Measurements from ENCODE around the gene UBE2Q2. TPM values are rescaled to one million over a fixed set of nuclear protein-coding genes. Genes with fewer than 3 reads are reported as not detected.
"Not testable (repeated sequence)": the region's sequence is repeated elsewhere in the genome, so short reads cannot be mapped to it uniquely, and the experiment has no call there.

UBE2Q2 gene
- polyA plus RNA-seq, 1 of the 3 experiments (the other 2 are of a cell fraction), result 14.5 TPM

DNA sequence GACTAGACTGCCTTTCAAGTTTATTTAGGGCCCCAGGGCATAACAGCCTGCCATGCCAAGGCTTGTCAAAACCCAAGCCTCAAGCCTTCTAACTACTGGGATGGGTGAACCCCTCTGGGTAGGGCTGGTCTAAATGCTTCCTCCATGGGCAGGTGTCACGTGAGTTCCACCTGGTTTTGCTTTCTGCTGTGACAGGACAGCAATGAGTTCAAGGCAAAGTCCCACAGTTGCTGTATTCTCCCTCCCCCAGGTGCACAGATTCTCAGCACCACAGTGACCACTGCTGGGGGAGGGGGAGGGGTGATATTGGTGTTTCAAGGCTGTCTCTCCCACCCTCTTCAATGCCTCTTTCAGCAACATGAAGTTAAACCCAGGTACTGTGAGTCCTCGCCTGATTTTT lies 46.9 kb upstream of the UBE2Q2 start:
- no peak overlapping the region for H3K27ac ChIP-seq (ENCODE audit: low read depth in 2 of 2, low read length in 1 of 2)
- no peak overlapping the region for H3K4me2 ChIP-seq
- no peak overlapping the region for H2AFZ ChIP-seq (ENCODE audit: low read depth)
- no peaks in the 10 kb centered on the region for H3K36me3 ChIP-seq (replicated peaks in 1 of 2; ENCODE audit: control insufficient read depth in 1 of 2, insufficient read depth in 2 of 2, low read length in 1 of 2)
- WGBS (ENCODE audit: low lambda C conversion rate), result 62% methylated on average over 1 of the region's 2 CpGs
- no peak overlapping the region for H3K9ac ChIP-seq
- no peaks in the 10 kb centered on the region for H4K20me1 ChIP-seq (ENCODE audit: insufficient read depth)
- no peaks in the 10 kb centered on the region for H3K79me2 ChIP-seq (ENCODE audit: insufficient read depth)
- no peak for TF ChIP-seq TAF1 (IDR thresholded peaks at IDR 0.05; ENCODE audit: borderline replicate concordance, low read depth, low read length)
- TF ChIP-seq RXRA (IDR thresholded peaks at IDR 0.05; ENCODE audit: borderline replicate concordance, low read depth), result no peak
- TF ChIP-seq EZH2phosphoT487 (IDR thresholded peaks at IDR 0.05; ENCODE audit: borderline replicate concordance, low read depth), result no peak
- TF ChIP-seq MXI1 (IDR thresholded peaks at IDR 0.05; ENCODE audit: low read depth, low read length), result no peak
- TF ChIP-seq SMC3 (IDR thresholded peaks at IDR 0.05; ENCODE audit: low read depth, low read length), result no peak
- no peak for TF ChIP-seq FOXM1 (IDR thresholded peaks at IDR 0.05; ENCODE audit: low read depth)
- TF ChIP-seq POLR2AphosphoS5 (IDR thresholded peaks at IDR 0.05; ENCODE audit: low read depth, low read length), result no peak
- no peak for TF ChIP-seq FOSL2 (IDR thresholded peaks at IDR 0.05; ENCODE audit: borderline replicate concordance, low read depth)
- no peak for TF ChIP-seq TCF12 (IDR thresholded peaks at IDR 0.05)
- no peak for TF ChIP-seq FOXJ3 (CRISPR knock-in tag; IDR thresholded peaks at IDR 0.05)
- TF ChIP-seq USF2 (IDR thresholded peaks at IDR 0.05; ENCODE audit: borderline replicate concordance, low read depth, low read length), result no peak
- no peak for TF ChIP-seq MEF2A (IDR thresholded peaks at IDR 0.05; ENCODE audit: borderline replicate concordance, low read depth)
- no peak for TF ChIP-seq GABPA (IDR thresholded peaks at IDR 0.05; ENCODE audit: low read depth)
- TF ChIP-seq SIN3A (IDR thresholded peaks at IDR 0.05; ENCODE audit: borderline replicate concordance, low read depth, low read length), result no peak
- TF ChIP-seq, protein P1, sequence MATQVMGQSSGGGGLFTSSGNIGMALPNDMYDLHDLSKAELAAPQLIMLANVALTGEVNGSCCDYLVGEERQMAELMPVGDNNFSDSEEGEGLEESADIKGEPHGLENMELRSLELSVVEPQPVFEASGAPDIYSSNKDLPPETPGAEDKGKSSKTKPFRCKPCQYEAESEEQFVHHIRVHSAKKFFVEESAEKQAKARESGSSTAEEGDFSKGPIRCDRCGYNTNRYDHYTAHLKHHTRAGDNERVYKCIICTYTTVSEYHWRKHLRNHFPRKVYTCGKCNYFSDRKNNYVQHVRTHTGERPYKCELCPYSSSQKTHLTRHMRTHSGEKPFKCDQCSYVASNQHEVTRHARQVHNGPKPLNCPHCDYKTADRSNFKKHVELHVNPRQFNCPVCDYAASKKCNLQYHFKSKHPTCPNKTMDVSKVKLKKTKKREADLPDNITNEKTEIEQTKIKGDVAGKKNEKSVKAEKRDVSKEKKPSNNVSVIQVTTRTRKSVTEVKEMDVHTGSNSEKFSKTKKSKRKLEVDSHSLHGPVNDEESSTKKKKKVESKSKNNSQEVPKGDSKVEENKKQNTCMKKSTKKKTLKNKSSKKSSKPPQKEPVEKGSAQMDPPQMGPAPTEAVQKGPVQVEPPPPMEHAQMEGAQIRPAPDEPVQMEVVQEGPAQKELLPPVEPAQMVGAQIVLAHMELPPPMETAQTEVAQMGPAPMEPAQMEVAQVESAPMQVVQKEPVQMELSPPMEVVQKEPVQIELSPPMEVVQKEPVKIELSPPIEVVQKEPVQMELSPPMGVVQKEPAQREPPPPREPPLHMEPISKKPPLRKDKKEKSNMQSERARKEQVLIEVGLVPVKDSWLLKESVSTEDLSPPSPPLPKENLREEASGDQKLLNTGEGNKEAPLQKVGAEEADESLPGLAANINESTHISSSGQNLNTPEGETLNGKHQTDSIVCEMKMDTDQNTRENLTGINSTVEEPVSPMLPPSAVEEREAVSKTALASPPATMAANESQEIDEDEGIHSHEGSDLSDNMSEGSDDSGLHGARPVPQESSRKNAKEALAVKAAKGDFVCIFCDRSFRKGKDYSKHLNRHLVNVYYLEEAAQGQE (IDR thresholded peaks at IDR 0.05; ENCODE audit: low read depth, low read length), result no peak
- POLR2A ChIA-PET, result no interaction called here
- no peak overlapping the region for H3K4me3 ChIP-seq (ENCODE audit: low read depth in 2 of 2, low read length in 1 of 2)
- H3K27me3 ChIP-seq (ENCODE audit: insufficient read depth), result peaks cover 32% of the 10 kb centered on the region; the same call in 1 of the 2 replicates
- no peak for DNase-seq
- H3K9me3 ChIP-seq, result no peaks in the 10 kb centered on the region
- H3K4me1 ChIP-seq (ENCODE audit: control insufficient read depth in 1 of 2, insufficient read depth in 2 of 2, low read depth in 1 of 2, low read length in 1 of 2), result no peaks in the 10 kb centered on the region
- H3K9me2 ChIP-seq, result no peaks in the 10 kb centered on the region
- CTCF ChIA-PET, result interaction anchor here (1.4 kb wide), 1 partner anchor 10 kb away, joined by 5 read pairs; no protein-coding TSS in a partner anchor
- no peaks in the 10 kb centered on the region for H3F3A ChIP-seq (replicated peaks; ENCODE audit: insufficient read depth)

GRCh38 chr15:75797146-75797545 lies 46.1 kb upstream of the UBE2Q2 start:
- H3K36me3 ChIP-seq (replicated peaks in 1 of 2; ENCODE audit: control insufficient read depth in 1 of 2, insufficient read depth in 2 of 2, low read length in 1 of 2); DNase-seq; H3K4me1 ChIP-seq (ENCODE audit: control insufficient read depth in 1 of 2, insufficient read depth in 2 of 2, low read depth in 1 of 2, low read length in 1 of 2); H3K79me2 ChIP-seq (ENCODE audit: insufficient read depth); H3F3A ChIP-seq (replicated peaks; ENCODE audit: insufficient read depth); H3K9me2 ChIP-seq; H3K27ac ChIP-seq (ENCODE audit: low read depth in 2 of 2, low read length in 1 of 2); H3K4me2 ChIP-seq; POLR2A ChIA-PET; H3K4me3 ChIP-seq (ENCODE audit: low read depth in 2 of 2, low read length in 1 of 2); H2AFZ ChIP-seq (ENCODE audit: low read depth); CTCF ChIA-PET; H3K9ac ChIP-seq; H3K9me3 ChIP-seq; H4K20me1 ChIP-seq (ENCODE audit: insufficient read depth): not testable (repeated sequence)
- WGBS (ENCODE audit: low lambda C conversion rate), result 91% methylated on average over 1 of the region's 1 CpG
- H3K27me3 ChIP-seq (ENCODE audit: insufficient read depth), result peaks cover 35% of the 10 kb centered on the region; the same call in 1 of the 2 replicates
